Breast epithelium (tissue), 4 donors: ENCODE measurements around the gene CMTM5. TPM values are rescaled to one million over a fixed set of nuclear protein-coding genes. Genes with fewer than 3 reads are reported as not detected.

Experiments
- DNase-seq, 2 donors: peaks; one replicate each; pipeline ENCODE4 v3.0.0-alpha.2; 2019; ENCODE audit warnings: low spot score in 2 of 2
- H3K27ac ChIP-seq, 2 donors: fragments of 200-600 bp; sonication (generic) in 1 of 2; one replicate each; pipeline ENCODE4 v1.5.1; 2016 to 2019; ENCODE audit warnings: mild to moderate bottlenecking in 1 of 2
- H3K27me3 ChIP-seq, 2 donors: fragments of 200-600 bp; sonication (generic) in 1 of 2; one replicate each; pipeline versions ENCODE4 v1.5.1 to v1.6.0; 2017 to 2019; ENCODE audit warnings: control low read depth in 1 of 2, mild to moderate bottlenecking in 1 of 2
- H3K36me3 ChIP-seq: fragments of 200-600 bp; one replicate; pipeline ENCODE4 v1.5.1; 2019
- H3K4me1 ChIP-seq, 2 donors: fragments of 200-600 bp; sonication (generic); one replicate each; pipeline ENCODE4 v1.5.1; 2016 to 2019; ENCODE audit warnings: control low read depth in 1 of 2
- H3K4me3 ChIP-seq, 3 donors: fragments of 200-600 bp; sonication (generic); 1 replicate in 2 of 3; 2 replicates in 1 of 3; pipeline ENCODE4 v1.5.1; 2016 to 2019; ENCODE audit warnings: mild to moderate bottlenecking in 3 of 3, moderate library complexity in 2 of 3
- H3K9me3 ChIP-seq, 2 donors: fragments of 200-600 bp; sonication (generic) in 1 of 2; one replicate each; pipeline ENCODE4 v1.5.1; 2016 to 2019; ENCODE audit warnings: control low read depth in 1 of 2
- POLR2A ChIP-seq: fragments of 450-650 bp; IDR thresholded peaks from one replicate; pipeline ENCODE4 v1.6.1; 2016; ENCODE audit warnings: antibody characterized with exemption, mild to moderate bottlenecking, moderate library complexity
- POLR2AphosphoS5 ChIP-seq, 3 donors: sonication (generic); formaldehyde crosslinking; IDR thresholded peaks; one replicate each; pipeline ENCODE4 v1.6.1; 2017; ENCODE audit warnings: antibody characterized with exemption in 3 of 3
- intact Hi-C: fragments of 100-400 bp; cut with DNase I; formaldehyde crosslinking; loops from one replicate; pipeline ENCODE4 v1.15.1; 2023; ENCODE audit warnings: low total_unique reads
- total RNA-seq, 3 donors: library from RNA; depleted of rRNA; stranded (reverse); fragments of >200 nt; gene quantifications; one replicate each; pipeline ENCODE4 v1.1.0, GENCODE V29; 2016
- TF ChIP-seq, protein P1 (sequence below), 3 donors: fragments of 450-650 bp; IDR thresholded peaks; one replicate each; pipeline ENCODE4 v1.5.1; 2016 to 2017; ENCODE audit warnings: antibody characterized with exemption in 3 of 3, mild to moderate bottlenecking in 3 of 3, moderate library complexity in 3 of 3

CMTM5 gene
- total RNA-seq, 3 donors from 2014 or later: 0.64 to 0.88 TPM; not detected in 1

DNA sequence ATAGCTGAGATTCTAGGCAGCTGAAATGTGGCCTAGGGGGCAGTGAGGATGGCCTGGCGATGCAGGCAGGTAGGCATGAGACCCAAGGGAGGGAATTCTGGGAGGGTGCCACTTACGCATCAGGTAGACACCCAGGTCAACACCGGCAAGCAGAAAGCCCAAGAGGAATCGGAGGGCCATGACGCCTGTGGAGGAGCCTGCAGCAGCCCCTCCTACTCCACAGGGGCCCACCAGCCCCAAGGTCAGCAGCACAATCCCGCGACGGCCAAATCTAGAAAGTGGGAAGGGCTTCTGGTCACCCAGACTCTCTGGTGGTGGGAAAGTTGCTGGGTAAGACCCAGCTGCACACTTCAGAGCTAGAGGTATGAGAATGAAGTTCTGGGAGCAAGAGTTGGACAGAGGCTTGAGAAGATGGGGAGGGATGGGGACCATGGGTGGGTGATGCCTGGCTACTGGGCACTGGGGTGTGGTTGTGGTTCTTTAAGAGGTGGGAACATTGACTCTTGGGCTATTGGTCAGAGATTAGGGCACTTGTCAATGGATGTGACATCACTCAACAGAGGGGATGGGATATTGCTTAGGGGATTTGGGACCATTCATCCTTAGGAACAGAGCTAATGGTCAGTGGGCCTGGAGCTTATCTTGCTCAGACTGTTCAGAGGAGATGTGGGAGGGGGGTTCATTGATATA is 27.5 kb upstream of the CMTM5 start:
- no peak overlapping the region for H3K4me3 ChIP-seq
- intact Hi-C loops: no loop called here
- H3K27me3 ChIP-seq: no peaks in the 10 kb centered on the region
- no peak overlapping the region for H3K27ac ChIP-seq
- H3K9me3 ChIP-seq: no peaks in the 10 kb centered on the region
- no peak for DNase-seq
- no peaks in the 10 kb centered on the region for H3K4me1 ChIP-seq
- no peaks in the 10 kb centered on the region for H3K36me3 ChIP-seq
- TF ChIP-seq POLR2A (no peak), POLR2AphosphoS5 (IDR thresholded peaks at IDR 0.05) (no peak)
- TF ChIP-seq, protein P1, sequence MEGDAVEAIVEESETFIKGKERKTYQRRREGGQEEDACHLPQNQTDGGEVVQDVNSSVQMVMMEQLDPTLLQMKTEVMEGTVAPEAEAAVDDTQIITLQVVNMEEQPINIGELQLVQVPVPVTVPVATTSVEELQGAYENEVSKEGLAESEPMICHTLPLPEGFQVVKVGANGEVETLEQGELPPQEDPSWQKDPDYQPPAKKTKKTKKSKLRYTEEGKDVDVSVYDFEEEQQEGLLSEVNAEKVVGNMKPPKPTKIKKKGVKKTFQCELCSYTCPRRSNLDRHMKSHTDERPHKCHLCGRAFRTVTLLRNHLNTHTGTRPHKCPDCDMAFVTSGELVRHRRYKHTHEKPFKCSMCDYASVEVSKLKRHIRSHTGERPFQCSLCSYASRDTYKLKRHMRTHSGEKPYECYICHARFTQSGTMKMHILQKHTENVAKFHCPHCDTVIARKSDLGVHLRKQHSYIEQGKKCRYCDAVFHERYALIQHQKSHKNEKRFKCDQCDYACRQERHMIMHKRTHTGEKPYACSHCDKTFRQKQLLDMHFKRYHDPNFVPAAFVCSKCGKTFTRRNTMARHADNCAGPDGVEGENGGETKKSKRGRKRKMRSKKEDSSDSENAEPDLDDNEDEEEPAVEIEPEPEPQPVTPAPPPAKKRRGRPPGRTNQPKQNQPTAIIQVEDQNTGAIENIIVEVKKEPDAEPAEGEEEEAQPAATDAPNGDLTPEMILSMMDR (IDR thresholded peaks at IDR 0.05): no peak

DNA sequence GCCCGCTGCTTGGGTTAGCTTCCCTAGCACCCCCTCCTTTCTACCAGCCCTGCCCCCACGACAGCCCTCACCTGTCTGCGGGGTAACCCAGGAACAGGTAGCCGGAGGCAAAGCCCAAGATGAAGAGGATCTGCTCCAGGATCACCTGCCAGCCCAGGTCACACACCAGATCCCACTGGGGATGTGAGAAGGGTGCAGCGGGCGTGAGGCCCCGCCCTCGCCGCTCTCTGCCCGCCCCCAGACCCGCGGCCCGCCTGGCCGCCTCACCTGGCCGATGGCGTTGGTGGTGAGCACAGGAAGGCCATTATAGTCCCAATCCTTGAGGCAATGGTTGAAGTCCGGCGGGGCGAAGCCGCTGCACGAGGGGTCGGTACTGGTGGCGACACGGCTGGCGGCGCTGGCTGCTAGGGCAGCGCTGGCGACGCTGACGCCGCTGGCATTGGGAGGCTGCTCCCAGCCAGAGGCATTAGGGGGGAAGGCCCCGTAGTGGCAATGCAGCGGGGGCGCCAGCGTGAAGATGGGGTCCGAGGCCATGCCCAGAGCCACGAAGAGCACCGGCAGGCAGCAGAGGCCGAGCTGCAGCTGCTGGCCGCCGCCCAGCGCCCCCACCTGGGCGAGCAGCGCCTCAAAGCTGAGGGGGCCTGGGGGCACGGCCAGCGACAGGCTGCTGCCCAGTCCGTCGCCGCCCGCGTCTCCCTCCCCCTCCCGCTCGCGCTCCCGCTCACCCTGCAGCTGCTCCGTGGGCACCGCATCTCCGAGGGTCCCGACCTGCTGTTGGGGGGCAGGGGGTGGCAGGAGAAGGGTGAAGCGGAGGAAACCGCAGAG is 25.0 kb upstream of the CMTM5 start:
- Histone ChIP-seq H3K27me3 (no peaks in the 10 kb centered on the region), H3K4me1 (no peaks in the 10 kb centered on the region), H3K27ac (peak overlapping the region; percentile 48 to 75), H3K4me3 (peak overlapping the region; percentile 50 to 89 (median 78)), H3K9me3 (no peaks in the 10 kb centered on the region), H3K36me3 (no peaks in the 10 kb centered on the region)
- TF ChIP-seq POLR2AphosphoS5 (IDR thresholded peaks at IDR 0.05): no peak
- TF ChIP-seq, protein P1 (IDR thresholded peaks at IDR 0.05): no peak
- no peak for TF ChIP-seq POLR2A
- no peak for DNase-seq
- intact Hi-C loops: no loop called here

- H3K36me3 ChIP-seq: no peaks in the 10 kb centered on the region
- no peaks in the 10 kb centered on the region for H3K4me1 ChIP-seq
- no peaks in the 10 kb centered on the region for H3K27me3 ChIP-seq
- TF ChIP-seq POLR2A (peak; percentile 48), POLR2AphosphoS5 (IDR thresholded peaks at IDR 0.05) (peak in 2 of 3 donors; percentile 28 to 65)
- TF ChIP-seq, protein P1 (IDR thresholded peaks at IDR 0.05): no peak
- peak within 1 kb of the TSS; percentile 48 to 75 for H3K27ac ChIP-seq
- peak within 1 kb of the TSS; percentile 50 to 89 (median 78) for H3K4me3 ChIP-seq
- peak; percentile 76 to 85 for DNase-seq
- intact Hi-C loops: no loop called here
- H3K9me3 ChIP-seq: no peaks in the 10 kb centered on the region
Measured at GRCh38 chr14:23352506-23353432, 24.1 kb upstream of the CMTM5 start, which contains the start of gene SLC22A17. TSS of gene SLC22A17 (minus strand) at chr14:23352887.

DNA sequence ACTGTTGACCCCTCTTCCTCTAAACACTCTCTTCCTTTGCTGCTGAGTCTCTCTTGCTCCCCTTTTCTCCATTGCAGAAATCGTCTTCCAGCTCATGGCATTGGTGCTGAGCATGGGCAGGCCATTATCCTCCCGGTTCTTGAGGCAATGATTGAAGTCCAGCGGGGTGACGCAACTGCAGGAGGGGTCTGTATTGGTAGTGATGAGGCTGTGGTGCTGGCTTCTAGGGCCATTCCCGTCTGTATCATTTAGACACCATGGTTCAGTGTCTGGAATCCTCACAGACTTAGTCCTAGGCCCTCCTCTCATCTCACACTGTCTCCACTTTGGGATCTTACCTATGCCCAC is 23.4 kb upstream of the CMTM5 start:
- Histone ChIP-seq H3K27ac (peak overlapping the region in 1 of 2 donors; percentile 75), H3K27me3 (no peaks in the 10 kb centered on the region), H3K4me3 (no peak overlapping the region), H3K36me3 (no peaks in the 10 kb centered on the region), H3K9me3 (no peaks in the 10 kb centered on the region), H3K4me1 (no peaks in the 10 kb centered on the region)
- DNase-seq: no peak
- intact Hi-C loops: no loop called here
- TF ChIP-seq, protein P1 (IDR thresholded peaks at IDR 0.05): no peak
- TF ChIP-seq POLR2AphosphoS5 (IDR thresholded peaks at IDR 0.05) (no peak), POLR2A (no peak)
